Measurements from ENCODE around the gene SYT8.
A peak's percentile ranks its signal among the peaks of the same experiment; 100 is the strongest.

The SYT8 gene

GRCh38 chr11:1847006-1847735 lies 12.4 kb downstream of the SYT8 start:
- DNase-seq, result no peak

GRCh38 chr11:1847926-1848639 lies 13.3 kb downstream of the SYT8 start:
- no peak for DNase-seq

- DNase-seq, result no peak
Measured at GRCh38 chr11:1848640-1849430, 14.0 kb downstream of the SYT8 start.

- DNase-seq, result no peak
Measured at GRCh38 chr11:1851468-1852180, 16.8 kb downstream of the SYT8 start.

- no peak for DNase-seq
Measured at GRCh38 chr11:1852271-1852876, 17.6 kb downstream of the SYT8 start.

- DNase-seq, result peak; percentile 92
Measured at GRCh38 chr11:1852877-1853276, 18.1 kb downstream of the SYT8 start, which contains the start of gene LSP1. TSS of gene LSP1 (plus strand) at chr11:1853084. CDS start at chr11:1853145, 61 bp downstream.

GRCh38 chr11:1853376-1854131 lies 18.8 kb downstream of the SYT8 start:
- DNase-seq, result no peak

- DNase-seq, result no peak
Measured at GRCh38 chr11:1854132-1854948, 19.6 kb downstream of the SYT8 start.

GRCh38 chr11:1854949-1855885 lies 20.4 kb downstream of the SYT8 start:
- DNase-seq, result peak; percentile 76

GRCh38 chr11:1855886-1856265 lies 21.1 kb downstream of the SYT8 start:
- DNase-seq, result no peak

- DNase-seq, result no peak
Measured at GRCh38 chr11:1856306-1857005, 21.7 kb downstream of the SYT8 start.

- no peak for DNase-seq
Measured at GRCh38 chr11:1857064-1857463, 22.3 kb downstream of the SYT8 start.

GRCh38 chr11:1858154-1858553 lies 23.4 kb downstream of the SYT8 start:
- DNase-seq, result no peak

- DNase-seq, result no peak
Measured at GRCh38 chr11:1858576-1858975, 23.8 kb downstream of the SYT8 start.

- no peak for DNase-seq
Measured at GRCh38 chr11:1859004-1859403, 24.2 kb downstream of the SYT8 start.

- no peak for DNase-seq
Measured at GRCh38 chr11:1860108-1860507, 25.3 kb downstream of the SYT8 start.

- DNase-seq, result no peak
Measured at GRCh38 chr11:1861435-1862411, 26.9 kb downstream of the SYT8 start.

All from activated effector memory CD4-positive, alpha-beta T cell treated with anti-CD3 and anti-CD28 coated beads, Interleukin-2, amount 50 U/mL, for 16 hours (primary cell).